SK-N-SH (cell line): ENCODE results near the gene CAPS. TPM values are rescaled to one million over a fixed set of nuclear protein-coding genes. Genes with fewer than 3 reads are reported as not detected.

ENCODE experiments used
- CTCF ChIA-PET: fragments of 300-600, 350-600 bp; formaldehyde crosslinking; extraction: SDS; loops from one replicate; lab custom pipeline; 2021; lab: Yijun Ruan, JAX
- POLR2A ChIA-PET: fragments of 350-600 bp; sonication (Branson Sonifier 250); formaldehyde crosslinking; extraction: SDS; loops from one replicate; lab custom pipeline; 2020; ENCODE audit warnings: antibody characterized with exemption, inconsistent platforms; lab: Yijun Ruan, JAX
- DNase-seq: peaks from one replicate; pipeline ENCODE4 v3.0.0; 2012
- H2AFZ ChIP-seq: fragments of 200-600 bp; sonication (generic); 2 replicates; pipeline ENCODE4 v1.8.1; 2016; ENCODE audit warnings: antibody characterized with exemption, mild to moderate bottlenecking, low read depth
- H3F3A ChIP-seq: fragments of 200-600 bp; sonication (generic); replicated peaks from 2 replicates; pipeline ENCODE3; 2016; ENCODE audit warnings: antibody characterized with exemption, mild to moderate bottlenecking; ENCODE audit not compliant: insufficient read depth
- H3K27ac ChIP-seq, 2 experiments: fragments of 200-500 bp in 1 of 2; fragments of 200-600 bp in 1 of 2; sonication (Bioruptor generic) in 1 of 2; sonication (generic), shearing (Covaris generic) in 1 of 2; 2 replicates each; pipeline versions ENCODE4 v1.5.1 to v1.6.1; 2014 to 2016; ENCODE audit warnings: low read depth in 2 of 2, inconsistent platforms in 1 of 2, low read length in 1 of 2, mild to moderate bottlenecking in 1 of 2, mixed read lengths in 1 of 2
- H3K27me3 ChIP-seq: fragments of 200-600 bp; sonication (generic), shearing (Covaris generic); 2 replicates; pipeline ENCODE4 v1.6.1; 2016; ENCODE audit warnings: mixed run types; ENCODE audit not compliant: insufficient read depth
- H3K36me3 ChIP-seq, 2 experiments: fragments of 200-500 bp in 1 of 2; fragments of 200-600 bp in 1 of 2; sonication (Bioruptor generic) in 1 of 2; sonication (generic) in 1 of 2; replicated peaks in 1 of 2; 2 replicates each; pipeline versions ENCODE3 to v1.5.1; 2014 to 2016; ENCODE audit warnings: low read length in 1 of 2, mild to moderate bottlenecking in 1 of 2; ENCODE audit not compliant: insufficient read depth in 2 of 2, control insufficient read depth in 1 of 2
- H3K4me1 ChIP-seq, 2 experiments: fragments of 200-500 bp in 1 of 2; fragments of 200-600 bp in 1 of 2; sonication (Bioruptor generic) in 1 of 2; sonication (generic), shearing (Covaris generic) in 1 of 2; 2 replicates each; pipeline versions ENCODE4 v1.5.1 to v1.6.1; 2014 to 2016; ENCODE audit warnings: low read depth in 1 of 2, low read length in 1 of 2, mixed run types in 1 of 2; ENCODE audit not compliant: insufficient read depth in 2 of 2, control insufficient read depth in 1 of 2
- H3K4me2 ChIP-seq: fragments of 200-600 bp; sonication (generic), shearing (Covaris generic); 2 replicates; pipeline ENCODE4 v1.6.1; 2017; ENCODE audit warnings: mixed run types
- H3K4me3 ChIP-seq, 2 experiments: fragments of 200-500 bp in 1 of 2; fragments of 200-600 bp in 1 of 2; sonication (Bioruptor generic) in 1 of 2; sonication (generic), shearing (Covaris generic) in 1 of 2; 2 replicates each; pipeline versions ENCODE4 v1.5.1 to v1.8.1; 2014 to 2016; ENCODE audit warnings: low read depth in 2 of 2, inconsistent platforms in 1 of 2, low read length in 1 of 2, mild to moderate bottlenecking in 1 of 2, mixed read lengths in 1 of 2, moderate library complexity in 1 of 2
- H3K79me2 ChIP-seq: fragments of 200-600 bp; sonication (generic); 2 replicates; pipeline ENCODE4 v1.8.1; 2017; ENCODE audit warnings: mild to moderate bottlenecking; ENCODE audit not compliant: insufficient read depth
- H3K9ac ChIP-seq: fragments of 200-600 bp; sonication (generic); 2 replicates; pipeline ENCODE4 v1.6.1; 2017; ENCODE audit warnings: mixed run types
- H3K9me2 ChIP-seq: fragments of 200-600 bp; sonication (generic); 2 replicates; pipeline ENCODE4 v1.6.1; 2017; ENCODE audit warnings: mixed run types
- H3K9me3 ChIP-seq: fragments of 200-600 bp; sonication (generic); 2 replicates; pipeline ENCODE4 v1.6.1; 2017; ENCODE audit warnings: mixed run types, mild to moderate bottlenecking, moderate library complexity
- H4K20me1 ChIP-seq: fragments of 200-600 bp; sonication (generic); 2 replicates; pipeline ENCODE4 v1.6.1; 2017; ENCODE audit warnings: mild to moderate bottlenecking, mixed run types; ENCODE audit not compliant: insufficient read depth
- CHD2 ChIP-seq: fragments of 150-350 bp; IDR thresholded peaks from 2 replicates; pipeline ENCODE4 v1.6.1; 2018; ENCODE audit warnings: low read length; ENCODE audit not compliant: partially characterized antibody
- EZH2phosphoT487 ChIP-seq: fragments of 200-600 bp; sonication (generic); IDR thresholded peaks from 2 replicates; pipeline ENCODE4 v1.6.1; 2017; ENCODE audit warnings: low read depth, mixed run types, mild to moderate bottlenecking, antibody characterized with exemption, moderate library complexity, borderline replicate concordance
- FOXJ3 ChIP-seq: sonication (generic); formaldehyde crosslinking; IDR thresholded peaks from 2 replicates; pipeline ENCODE4 v1.5.1; 2020; ENCODE audit warnings: mild to moderate bottlenecking, missing genetic modification reagents
- GATA2 ChIP-seq: sonication (generic); formaldehyde crosslinking; IDR thresholded peaks from 2 replicates; pipeline ENCODE4 v1.5.0; 2020; ENCODE audit warnings: mild to moderate bottlenecking, missing genetic modification reagents
- MEF2A ChIP-seq: IDR thresholded peaks from 2 replicates; pipeline ENCODE4 v1.4.0; 2012; ENCODE audit warnings: low read depth, borderline replicate concordance
- NRF1 ChIP-seq: IDR thresholded peaks from 2 replicates; pipeline ENCODE4 v1.6.1; 2012; ENCODE audit warnings: low read depth, mild to moderate bottlenecking, low read length
- RAD21 ChIP-seq: IDR thresholded peaks from 2 replicates; pipeline ENCODE4 v1.6.1; 2012; ENCODE audit warnings: mild to moderate bottlenecking, low read length
- REST ChIP-seq: IDR thresholded peaks from 2 replicates; pipeline ENCODE4 v1.6.1; 2012; ENCODE audit warnings: mild to moderate bottlenecking, low read depth, low read length, moderate library complexity
- RFX5 ChIP-seq: IDR thresholded peaks from 2 replicates; pipeline ENCODE4 v1.6.1; 2012; ENCODE audit warnings: mild to moderate bottlenecking, improper control_type of control experiment, low read length
- RXRA ChIP-seq: IDR thresholded peaks from 2 replicates; pipeline ENCODE4 v1.4.0; 2012; ENCODE audit warnings: low read depth, mild to moderate bottlenecking, borderline replicate concordance
- SMC3 ChIP-seq: IDR thresholded peaks from 2 replicates; pipeline ENCODE4 v1.6.1; 2012; ENCODE audit warnings: low read depth, low read length, improper control_type of control experiment
- TAF1 ChIP-seq: IDR thresholded peaks from 2 replicates; pipeline ENCODE4 v1.6.1; 2012; ENCODE audit warnings: low read depth, mild to moderate bottlenecking, low read length, moderate library complexity, borderline replicate concordance
- TCF12 ChIP-seq: IDR thresholded peaks from 2 replicates; pipeline ENCODE4 v1.4.0; 2012
- USF2 ChIP-seq: fragments of 150-350 bp; IDR thresholded peaks from 2 replicates; pipeline ENCODE4 v1.6.1; 2017; ENCODE audit warnings: antibody characterized with exemption, low read length, low read depth, borderline replicate concordance
- YY1 ChIP-seq: IDR thresholded peaks from 2 replicates; pipeline ENCODE4 v1.4.0; 2012; ENCODE audit warnings: low read depth, mild to moderate bottlenecking
- WGBS: methylation state at CpG from one replicate; pipeline ENCODE4 v1.1.6; 2017; ENCODE audit warnings: low lambda C conversion rate; 5-methylcytosine and 5-hydroxymethylcytosine counted together
- polyA plus RNA-seq, 3 experiments: library from polyadenylated mRNA; depleted of rRNA; stranded (reverse); fragments of >200 nt; gene quantifications; 2 replicates each; pipeline ENCODE4 v1.2.3, GENCODE V29; 2012
- TF ChIP-seq, protein P1 (sequence below): fragments of 150-350 bp; IDR thresholded peaks from 2 replicates; pipeline ENCODE4 v1.6.1; 2016; ENCODE audit warnings: mild to moderate bottlenecking, low read depth, low read length
- TF ChIP-seq, protein P2 (sequence below): IDR thresholded peaks from 2 replicates; pipeline ENCODE4 v1.4.0; 2012; ENCODE audit warnings: low read depth, borderline replicate concordance

Gene CAPS
- polyA plus RNA-seq, 1 of the 3 experiments (the other 2 are of a cell fraction) = 13.4 TPM

GRCh38 chr19:5955636-5955935 is 41.5 kb downstream of the CAPS start:
- H3K36me3 ChIP-seq = peaks cover 0 to 2% of the 10 kb centered on the region in 2 experiments
- H3K9me3 ChIP-seq = no peaks in the 10 kb centered on the region
- DNase-seq = no peak
- peaks cover 31 to 88% of the 10 kb centered on the region in 2 experiments for H3K4me1 ChIP-seq
- H3K79me2 ChIP-seq = peaks cover 99% of the 10 kb centered on the region
- H2AFZ ChIP-seq = no peak overlapping the region
- CTCF ChIA-PET = interaction anchor here (1.0 to 5.3 kb wide), 5 partner anchors 12 to 163 kb away, joined by 3 to 34 read pairs (median 7); no protein-coding TSS in a partner anchor
- 94% methylated on average over 3 of the region's 3 CpGs for WGBS
- H3K9ac ChIP-seq = no peak overlapping the region
- no peak overlapping the region for H3K4me3 ChIP-seq
- H3K27ac ChIP-seq = peak overlapping the region in 1 of 2 experiments; percentile 96; a peak in 2 of 4 replicates
- POLR2A ChIA-PET = interaction anchor here (0.9 to 1.0 kb wide), 2 partner anchors 18 to 127 kb away, joined by 3 read pairs; no protein-coding TSS in a partner anchor
- H3K27me3 ChIP-seq = no peaks in the 10 kb centered on the region
- H3K4me2 ChIP-seq = no peak overlapping the region
- H4K20me1 ChIP-seq = peaks cover 98% of the 10 kb centered on the region
- 0 out of 2 replicates have a peak, but pooled peaks have one; percentile 15 for TF ChIP-seq REST
- TF ChIP-seq MEF2A = no peak
- H3F3A ChIP-seq = no peaks in the 10 kb centered on the region
- H3K9me2 ChIP-seq = no peaks in the 10 kb centered on the region

GRCh38 chr19:5956323-5956722 is 42.3 kb downstream of the CAPS start:
- DNase-seq = no peak
- no peaks in the 10 kb centered on the region for H3K9me3 ChIP-seq
- peaks cover 98% of the 10 kb centered on the region for H4K20me1 ChIP-seq
- H3K27ac ChIP-seq = no peak overlapping the region; a peak in 1 of 4 replicates
- peaks cover 31 to 90% of the 10 kb centered on the region in 2 experiments for H3K4me1 ChIP-seq
- no peak overlapping the region for H2AFZ ChIP-seq
- no peak overlapping the region for H3K4me2 ChIP-seq
- H3K9me2 ChIP-seq = no peaks in the 10 kb centered on the region
- H3K36me3 ChIP-seq = no peaks in the 10 kb centered on the region
- H3K9ac ChIP-seq = no peak overlapping the region
- no peaks in the 10 kb centered on the region for H3F3A ChIP-seq
- H3K79me2 ChIP-seq = peaks cover 99% of the 10 kb centered on the region
- ChIA-PET CTCF (interaction anchor here (1.0 to 5.3 kb wide), 5 partner anchors 11 to 163 kb away, joined by 3 to 34 read pairs (median 7); no protein-coding TSS in a partner anchor), POLR2A (no interaction called here)
- no peaks in the 10 kb centered on the region for H3K27me3 ChIP-seq
- no peak overlapping the region for H3K4me3 ChIP-seq
- 90% methylated on average over 3 of the region's 3 CpGs for WGBS
- TF ChIP-seq RXRA = no peak
- TF ChIP-seq TCF12 = no peak
- TF ChIP-seq, protein P1, sequence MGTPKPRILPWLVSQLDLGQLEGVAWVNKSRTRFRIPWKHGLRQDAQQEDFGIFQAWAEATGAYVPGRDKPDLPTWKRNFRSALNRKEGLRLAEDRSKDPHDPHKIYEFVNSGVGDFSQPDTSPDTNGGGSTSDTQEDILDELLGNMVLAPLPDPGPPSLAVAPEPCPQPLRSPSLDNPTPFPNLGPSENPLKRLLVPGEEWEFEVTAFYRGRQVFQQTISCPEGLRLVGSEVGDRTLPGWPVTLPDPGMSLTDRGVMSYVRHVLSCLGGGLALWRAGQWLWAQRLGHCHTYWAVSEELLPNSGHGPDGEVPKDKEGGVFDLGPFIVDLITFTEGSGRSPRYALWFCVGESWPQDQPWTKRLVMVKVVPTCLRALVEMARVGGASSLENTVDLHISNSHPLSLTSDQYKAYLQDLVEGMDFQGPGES = no peak
- no peak for TF ChIP-seq YY1
- TF ChIP-seq RFX5 = no peak
- no peak for TF ChIP-seq NRF1
- TF ChIP-seq, protein P2, sequence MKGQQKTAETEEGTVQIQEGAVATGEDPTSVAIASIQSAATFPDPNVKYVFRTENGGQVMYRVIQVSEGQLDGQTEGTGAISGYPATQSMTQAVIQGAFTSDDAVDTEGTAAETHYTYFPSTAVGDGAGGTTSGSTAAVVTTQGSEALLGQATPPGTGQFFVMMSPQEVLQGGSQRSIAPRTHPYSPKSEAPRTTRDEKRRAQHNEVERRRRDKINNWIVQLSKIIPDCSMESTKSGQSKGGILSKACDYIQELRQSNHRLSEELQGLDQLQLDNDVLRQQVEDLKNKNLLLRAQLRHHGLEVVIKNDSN = no peak
- no peak for TF ChIP-seq GATA2 (CRISPR knock-in tag)
- no peak for TF ChIP-seq FOXJ3 (CRISPR knock-in tag)
- TF ChIP-seq CHD2 = no peak
- TF ChIP-seq REST = no peak
- TF ChIP-seq TAF1 = no peak
- TF ChIP-seq EZH2phosphoT487 = no peak
- TF ChIP-seq USF2 = no peak
- TF ChIP-seq RAD21 = no peak
- no peak for TF ChIP-seq SMC3
